ENCODE data around the gene SCAF1.

DNA sequence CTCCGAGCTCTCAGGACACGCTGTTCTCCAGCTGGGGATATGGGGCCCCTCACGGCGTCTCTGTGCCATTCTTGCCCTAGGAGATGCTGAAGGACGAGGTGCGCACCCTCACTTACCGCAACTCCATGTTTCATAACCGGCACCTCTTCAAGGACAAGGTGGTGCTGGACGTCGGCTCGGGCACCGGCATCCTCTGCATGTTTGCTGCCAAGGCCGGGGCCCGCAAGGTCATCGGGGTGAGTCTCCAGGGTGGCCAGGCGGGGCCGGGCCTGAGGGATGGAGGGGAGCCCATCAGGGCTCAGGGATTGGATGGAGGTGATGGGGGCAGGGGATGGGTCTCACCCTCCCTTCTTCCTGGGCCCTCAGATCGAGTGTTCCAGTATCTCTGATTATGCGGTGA, 39.8 kb downstream of the SCAF1 start:
- TF ChIP-seq POLR2A (IDR thresholded peaks at IDR 0.05; ENCODE audit: low read length) (no peak), GATA1 (IDR thresholded peaks at IDR 0.05; ENCODE audit: low read depth, low read length) (no peak)
